AG09309 (cell line): ENCODE results near the gene JMJD8.
A peak's percentile ranks its signal among the peaks of the same experiment; 100 is the strongest.

ENCODE experiments used
- DNase-seq: peaks from one replicate; pipeline ENCODE4 v3.0.0-alpha.2; 2010; ENCODE audit warnings: low read depth
- H3K4me3 ChIP-seq: 2 replicates; pipeline ENCODE4 v1.5.1; 2011; ENCODE audit warnings: mild to moderate bottlenecking, low read depth, low read length, moderate library complexity; ENCODE audit not compliant: control insufficient read depth
- TF ChIP-seq, protein P1 (sequence below): IDR thresholded peaks from 2 replicates; pipeline ENCODE4 v1.5.1; 2011; ENCODE audit warnings: mild to moderate bottlenecking, low read depth, low read length, inconsistent platforms; ENCODE audit not compliant: insufficient read depth, control insufficient read depth; ENCODE audit errors: missing control alignments

Gene JMJD8

DNA sequence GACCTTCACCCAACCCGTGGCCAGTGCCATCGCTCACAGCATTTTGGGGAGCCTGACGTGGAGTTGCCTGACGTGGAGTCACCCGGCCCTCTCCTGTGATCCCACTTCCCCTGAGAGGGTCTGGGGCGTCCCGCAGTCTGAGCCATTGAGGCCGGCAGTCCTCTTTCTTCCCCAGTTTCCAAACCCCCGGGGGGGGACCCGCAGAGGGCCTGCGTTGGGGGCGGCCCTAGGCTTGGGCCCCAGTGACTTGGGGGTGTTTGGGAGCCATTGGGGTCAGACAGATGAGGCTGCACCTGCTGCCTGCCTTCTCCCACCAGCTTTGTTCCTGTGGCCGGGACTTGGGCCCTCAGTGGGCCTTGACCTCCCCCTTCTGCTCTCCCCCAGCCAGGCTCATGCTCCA lies 14.5 kb downstream of the JMJD8 start:
- H3K4me3 ChIP-seq = no peak overlapping the region
- DNase-seq = no peak
- TF ChIP-seq, protein P1, sequence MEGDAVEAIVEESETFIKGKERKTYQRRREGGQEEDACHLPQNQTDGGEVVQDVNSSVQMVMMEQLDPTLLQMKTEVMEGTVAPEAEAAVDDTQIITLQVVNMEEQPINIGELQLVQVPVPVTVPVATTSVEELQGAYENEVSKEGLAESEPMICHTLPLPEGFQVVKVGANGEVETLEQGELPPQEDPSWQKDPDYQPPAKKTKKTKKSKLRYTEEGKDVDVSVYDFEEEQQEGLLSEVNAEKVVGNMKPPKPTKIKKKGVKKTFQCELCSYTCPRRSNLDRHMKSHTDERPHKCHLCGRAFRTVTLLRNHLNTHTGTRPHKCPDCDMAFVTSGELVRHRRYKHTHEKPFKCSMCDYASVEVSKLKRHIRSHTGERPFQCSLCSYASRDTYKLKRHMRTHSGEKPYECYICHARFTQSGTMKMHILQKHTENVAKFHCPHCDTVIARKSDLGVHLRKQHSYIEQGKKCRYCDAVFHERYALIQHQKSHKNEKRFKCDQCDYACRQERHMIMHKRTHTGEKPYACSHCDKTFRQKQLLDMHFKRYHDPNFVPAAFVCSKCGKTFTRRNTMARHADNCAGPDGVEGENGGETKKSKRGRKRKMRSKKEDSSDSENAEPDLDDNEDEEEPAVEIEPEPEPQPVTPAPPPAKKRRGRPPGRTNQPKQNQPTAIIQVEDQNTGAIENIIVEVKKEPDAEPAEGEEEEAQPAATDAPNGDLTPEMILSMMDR = no peak

DNA sequence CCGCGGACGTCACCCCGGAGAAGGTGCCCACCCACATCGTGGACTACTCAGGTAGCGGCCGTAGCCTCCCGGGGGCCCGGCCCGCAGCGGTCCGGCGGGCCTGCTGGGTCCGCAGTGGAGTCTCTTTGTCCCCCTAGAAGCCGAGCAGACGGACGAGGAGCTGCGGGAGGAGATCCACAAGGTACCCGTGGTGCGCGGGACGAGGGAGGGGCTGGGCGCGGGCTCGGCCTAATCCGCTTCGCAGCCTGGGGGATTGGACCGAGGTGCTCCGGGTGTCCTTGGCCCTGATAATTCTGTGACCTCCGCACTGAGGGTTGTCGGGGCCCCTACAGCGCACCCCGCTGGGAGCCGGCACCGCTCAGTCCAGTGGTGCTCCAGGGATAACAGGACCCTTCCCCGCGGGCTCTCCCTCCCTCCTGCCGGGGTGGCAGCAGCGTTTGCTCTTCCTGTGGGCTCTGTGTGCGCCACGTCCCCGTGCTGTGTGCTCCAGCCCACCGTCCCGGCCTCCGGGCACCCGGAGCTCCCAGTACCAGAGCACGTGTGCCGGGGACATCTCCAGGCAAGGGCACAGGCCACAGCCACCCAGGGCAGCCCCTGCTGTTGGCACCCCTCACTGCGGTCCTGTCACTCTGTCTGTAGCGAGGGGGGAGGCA lies 15.5 kb downstream of the JMJD8 start:
- no peak for DNase-seq
- TF ChIP-seq, protein P1 = no peak

DNA sequence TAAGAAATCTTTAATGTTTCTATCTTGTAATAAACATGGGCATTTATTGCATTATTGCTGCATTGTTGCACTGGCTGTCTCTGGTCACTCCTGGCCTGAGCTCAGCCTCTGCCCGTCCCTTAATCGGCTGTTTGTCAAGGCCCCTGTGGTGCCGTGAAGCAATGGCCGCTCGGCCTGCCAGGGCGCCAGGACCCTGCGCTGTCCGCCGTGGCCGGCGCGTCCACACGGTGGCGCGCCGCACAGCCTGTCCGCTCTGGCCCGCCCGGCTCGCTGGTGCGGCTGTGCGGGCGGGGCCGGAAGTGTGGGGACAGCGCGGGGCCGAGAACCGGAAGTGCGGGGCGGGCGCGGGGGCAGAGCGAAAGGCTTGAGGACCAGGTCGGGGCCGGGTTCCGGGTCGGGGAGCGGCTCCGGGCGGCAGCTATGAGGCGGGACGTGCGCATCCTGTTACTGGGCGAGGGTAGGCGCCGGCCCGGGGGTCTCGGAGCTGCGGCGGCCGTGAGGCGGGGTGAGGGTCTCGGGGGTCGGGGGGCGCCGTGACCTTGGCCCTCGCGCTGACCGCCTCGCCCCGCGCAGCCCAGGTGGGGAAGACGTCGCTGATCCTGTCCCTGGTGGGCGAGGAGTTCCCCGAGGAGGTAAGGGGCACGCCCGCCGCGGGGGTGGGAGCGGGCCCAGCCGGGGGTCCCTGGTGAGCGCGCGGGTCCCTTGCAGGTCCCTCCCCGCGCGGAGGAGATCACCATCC lies 16.2 kb downstream of the JMJD8 start, which contains the start of gene RHOT2:
TSS of gene RHOT2 (plus strand) at position 353 of the 739 bp plus-strand sequence. CDS start at position 421, 68 bp downstream.
- DNase-seq = peak; percentile 38
- TF ChIP-seq, protein P1 = peak; percentile 42
- peak within 1 kb of the TSS; percentile 73 for H3K4me3 ChIP-seq

More for the DNA sequence above, 15.5 kb downstream of the JMJD8 start:
- H3K4me3 ChIP-seq = peak overlapping the region; percentile 73

DNA sequence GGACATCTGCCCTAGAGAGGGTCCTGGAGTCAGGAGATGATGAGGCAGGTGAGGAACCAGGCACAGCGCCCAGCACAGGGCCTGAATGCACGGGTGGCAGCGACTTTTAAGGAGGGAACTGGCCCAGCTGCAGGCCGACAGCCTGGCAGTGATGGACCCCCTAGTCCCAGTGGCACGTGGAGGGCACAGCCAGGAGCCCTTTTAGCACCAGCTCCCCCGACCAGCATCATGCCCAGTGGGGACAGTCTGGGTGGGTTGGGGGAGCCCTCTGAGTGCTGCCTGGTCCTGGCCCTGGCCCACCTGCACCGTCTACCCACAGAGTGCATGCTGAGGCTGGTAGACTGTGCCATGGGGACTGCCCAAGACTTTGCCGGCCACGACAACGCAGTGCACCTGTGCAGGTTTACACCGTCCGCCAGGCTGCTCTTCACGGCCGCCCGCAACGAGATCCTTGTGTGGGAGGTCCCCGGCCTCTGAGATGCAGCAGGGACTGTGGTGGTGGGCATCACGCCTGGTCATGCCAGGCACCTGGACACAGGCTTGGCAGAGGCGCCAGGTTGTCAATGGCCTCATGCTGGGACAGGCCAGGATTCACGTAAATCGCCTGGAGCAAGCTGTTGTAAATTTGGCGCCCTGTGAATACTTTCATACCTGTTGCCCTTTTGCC lies 16.9 kb downstream of the JMJD8 start:
- TF ChIP-seq, protein P1 = no peak
- H3K4me3 ChIP-seq = no peak overlapping the region
- no peak for DNase-seq

DNA sequence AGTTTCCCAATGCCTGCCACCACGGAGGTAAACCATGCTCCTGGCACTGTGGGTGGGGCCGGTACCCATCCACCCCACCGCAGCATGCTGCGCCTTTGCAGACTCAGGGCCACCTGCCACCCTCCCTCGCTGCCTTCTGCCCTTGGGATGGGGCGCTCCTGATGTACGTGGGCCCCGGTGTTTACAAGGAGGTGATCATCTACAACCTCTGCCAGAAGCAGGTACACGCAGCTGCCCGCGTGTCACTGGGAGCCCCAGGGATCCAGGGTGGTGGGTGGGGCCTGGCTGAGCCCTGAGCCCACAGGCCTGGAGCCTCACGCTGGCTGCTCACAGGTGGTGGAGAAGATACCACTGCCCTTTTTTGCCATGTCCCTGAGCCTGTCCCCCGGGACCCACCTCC lies 17.6 kb downstream of the JMJD8 start:
- TF ChIP-seq, protein P1 = no peak
- H3K4me3 ChIP-seq = no peak overlapping the region
- DNase-seq = no peak

DNA sequence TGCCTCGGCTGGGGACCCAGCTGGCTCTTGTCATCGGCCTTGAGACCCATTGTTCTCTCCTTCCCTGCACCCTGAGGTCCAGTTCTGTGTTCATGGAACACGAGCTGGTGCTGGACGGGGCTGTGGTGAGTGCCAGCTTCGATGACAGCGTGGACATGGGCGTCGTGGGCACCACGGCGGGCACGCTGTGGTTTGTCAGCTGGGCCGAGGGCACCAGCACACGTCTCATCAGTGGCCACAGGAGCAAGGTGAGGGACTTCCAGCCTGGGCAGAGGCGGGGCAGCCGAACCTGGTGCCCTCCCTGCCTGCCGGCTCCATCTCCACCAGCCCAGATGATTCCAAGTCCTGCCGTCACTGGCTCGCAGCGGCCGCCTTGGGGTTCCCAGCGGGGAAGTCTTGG lies 21.5 kb downstream of the JMJD8 start:
- no peak for DNase-seq
- TF ChIP-seq, protein P1 = no peak
- H3K4me3 ChIP-seq = no peak overlapping the region
